H9 (cell line): ENCODE data around the gene FKBP8. TPM values are rescaled to one million over a fixed set of nuclear protein-coding genes. Genes with fewer than 3 reads are reported as not detected.

Source experiments
- DNase-seq: peaks from one replicate; pipeline ENCODE4 v3.0.0-alpha.2; 2017
- H2AFZ ChIP-seq: one replicate; pipeline ENCODE4 v1.6.1; 2013; ENCODE audit warnings: mild to moderate bottlenecking, low read length, control low read depth, moderate library complexity
- H2AK5ac ChIP-seq: 2 replicates; pipeline ENCODE4 v1.6.1; 2013; ENCODE audit warnings: low read length, control low read depth, mixed read lengths; ENCODE audit not compliant: insufficient read length
- H2BK120ac ChIP-seq: one replicate; pipeline ENCODE4 v1.6.1; 2013; ENCODE audit warnings: low read depth, mild to moderate bottlenecking, low read length, control low read depth, inconsistent platforms; ENCODE audit not compliant: poor library complexity, severe bottlenecking
- H2BK12ac ChIP-seq: 2 replicates; pipeline ENCODE4 v1.6.1; 2013; ENCODE audit warnings: low read length, control low read depth, mixed read lengths, low read depth; ENCODE audit not compliant: insufficient read length
- H2BK15ac ChIP-seq: 2 replicates; pipeline ENCODE4 v1.6.1; 2013; ENCODE audit warnings: low read depth, low read length, control low read depth
- H2BK20ac ChIP-seq: one replicate; pipeline ENCODE4 v1.6.1; 2013; ENCODE audit warnings: low read depth, mild to moderate bottlenecking, low read length, control low read depth, inconsistent platforms; ENCODE audit not compliant: poor library complexity, severe bottlenecking
- H2BK5ac ChIP-seq: 2 replicates; pipeline ENCODE4 v1.6.1; 2013; ENCODE audit warnings: low read length, control low read depth, mixed read lengths; ENCODE audit not compliant: insufficient read length
- H3K14ac ChIP-seq: 2 replicates; pipeline ENCODE4 v1.6.1; 2013; ENCODE audit warnings: low read length, control low read depth; ENCODE audit not compliant: insufficient read depth
- H3K18ac ChIP-seq: 2 replicates; pipeline ENCODE4 v1.6.1; 2013; ENCODE audit warnings: low read depth, mild to moderate bottlenecking, mixed read lengths, low read length, control low read depth; ENCODE audit not compliant: insufficient read length
- H3K23ac ChIP-seq: 2 replicates; pipeline ENCODE4 v1.6.1; 2013; ENCODE audit warnings: low read length, control low read depth, mixed read lengths, low read depth; ENCODE audit not compliant: insufficient read length
- H3K23me2 ChIP-seq: 2 replicates; pipeline ENCODE4 v1.6.1; 2013; ENCODE audit warnings: low read depth, mild to moderate bottlenecking, mixed read lengths, low read length, control low read depth; ENCODE audit not compliant: insufficient read length, poor library complexity, severe bottlenecking
- H3K27ac ChIP-seq: 2 replicates; pipeline ENCODE4 v1.5.1; 2013; ENCODE audit warnings: low read length, control low read depth, mixed read lengths, low read depth; ENCODE audit not compliant: insufficient read length
- H3K27me3 ChIP-seq: 2 replicates; pipeline ENCODE4 v1.6.1; 2013; ENCODE audit warnings: low read length, control low read depth, inconsistent platforms; ENCODE audit not compliant: insufficient read depth
- H3K4ac ChIP-seq: 2 replicates; pipeline ENCODE4 v1.6.1; 2013; ENCODE audit warnings: low read depth, mild to moderate bottlenecking, control low read depth, inconsistent platforms, low read length, moderate library complexity
- H3K4me1 ChIP-seq: 2 replicates; pipeline ENCODE4 v1.6.1; 2013; ENCODE audit warnings: low read length, control low read depth, inconsistent platforms; ENCODE audit not compliant: insufficient read depth
- H3K4me2 ChIP-seq: 2 replicates; pipeline ENCODE4 v1.6.1; 2013; ENCODE audit warnings: low read length, control low read depth, mixed read lengths; ENCODE audit not compliant: insufficient read length, insufficient read depth
- H3K56ac ChIP-seq: 2 replicates; pipeline ENCODE4 v1.6.1; 2013; ENCODE audit warnings: low read depth, mild to moderate bottlenecking, mixed read lengths, low read length, control low read depth; ENCODE audit not compliant: insufficient read length
- H3K79me1 ChIP-seq: 2 replicates; pipeline ENCODE4 v1.6.1; 2013; ENCODE audit warnings: low read depth, mild to moderate bottlenecking, moderate library complexity, low read length, control low read depth, inconsistent platforms; ENCODE audit not compliant: insufficient read depth, poor library complexity, severe bottlenecking
- H3K79me2 ChIP-seq: 2 replicates; pipeline ENCODE4 v1.6.1; 2013; ENCODE audit warnings: low read length, control low read depth, inconsistent platforms; ENCODE audit not compliant: insufficient read depth
- H3K9ac ChIP-seq: 2 replicates; pipeline ENCODE4 v1.6.1; 2013; ENCODE audit warnings: low read length, control low read depth, mixed read lengths; ENCODE audit not compliant: insufficient read length; ENCODE audit errors: extremely low read depth
- H3K9me3 ChIP-seq: one replicate; pipeline ENCODE4 v1.6.1; 2013; ENCODE audit warnings: low read depth, low read length, inconsistent platforms; ENCODE audit not compliant: control insufficient read depth
- H3T11ph ChIP-seq: one replicate; pipeline ENCODE4 v1.6.1; 2013; ENCODE audit warnings: mild to moderate bottlenecking, low read length, control low read depth, inconsistent platforms
- H4K20me1 ChIP-seq: one replicate; pipeline ENCODE4 v1.6.1; 2013; ENCODE audit not compliant: control insufficient read depth, insufficient read length, insufficient read depth
- H4K5ac ChIP-seq: 2 replicates; pipeline ENCODE4 v1.6.1; 2013; ENCODE audit warnings: low read depth, mild to moderate bottlenecking, mixed read lengths, low read length, control low read depth; ENCODE audit not compliant: insufficient read length
- H4K8ac ChIP-seq: replicated peaks from 2 replicates; pipeline ENCODE4 v1.6.1; 2013; ENCODE audit warnings: low read length, control low read depth, mixed read lengths, low read depth; ENCODE audit not compliant: insufficient read length
- H4K91ac ChIP-seq: 2 replicates; pipeline ENCODE4 v1.6.1; 2013; ENCODE audit warnings: low read depth, mild to moderate bottlenecking, moderate library complexity, mixed read lengths, low read length, control low read depth; ENCODE audit not compliant: insufficient read length
- H3K27ac Mint-ChIP-seq, 3 experiments: 2 replicates in 2 of 3; 3 replicates in 1 of 3; pipeline ENCODE4 v1.8.0; 2020 to 2021; ENCODE audit warnings: mixed read lengths in 3 of 3, mild to moderate bottlenecking in 1 of 3, moderate library complexity in 1 of 3
- H3K27me3 Mint-ChIP-seq: 2 replicates; pipeline ENCODE4 v1.8.0; 2021; ENCODE audit warnings: low read depth, mild to moderate bottlenecking, moderate library complexity, mixed read lengths
- H3K36me3 Mint-ChIP-seq, 3 experiments: 2 replicates in 2 of 3; 3 replicates in 1 of 3; pipeline ENCODE4 v1.8.0; 2020 to 2021; ENCODE audit warnings: low read depth in 3 of 3, mixed read lengths in 3 of 3; ENCODE audit not compliant: insufficient read depth in 1 of 3
- H3K4me1 Mint-ChIP-seq, 2 experiments: 2 replicates each; pipeline ENCODE4 v1.8.0; 2020; ENCODE audit warnings: mixed read lengths in 2 of 2
- H3K4me3 Mint-ChIP-seq, 2 experiments: 2 replicates in 1 of 2; 3 replicates in 1 of 2; pipeline ENCODE4 v1.8.0; 2020 to 2021; ENCODE audit warnings: mild to moderate bottlenecking in 2 of 2, mixed read lengths in 2 of 2, moderate library complexity in 1 of 2
- H3K9me3 Mint-ChIP-seq, 2 experiments: 2 replicates in 1 of 2; 3 replicates in 1 of 2; pipeline ENCODE4 v1.8.0; 2020; ENCODE audit warnings: mild to moderate bottlenecking in 2 of 2, mixed read lengths in 2 of 2, moderate library complexity in 1 of 2
- WGBS: extraction: QIAGEN DNeasy Blood & Tissue Kit; methylation state at CpG from one replicate; pipeline ENCODE4 v1.1.7; 2013; ENCODE audit warnings: missing lambda C conversion rate, low lambda C conversion rate, mixed read lengths; ENCODE audit not compliant: insufficient read length; ENCODE audit errors: extremely low coverage; 5-methylcytosine and 5-hydroxymethylcytosine counted together
- total RNA-seq: library from RNA; stranded (reverse); gene quantifications from 2 replicates; pipeline ENCODE4 v1.2.1, GENCODE V29; 2021
- TF ChIP-seq, protein P1 (sequence below): fragments of 200-600 bp; sonication (generic); conservative IDR thresholded peaks from 3 replicates; pipeline ENCODE4 v1.8.0; 2021; ENCODE audit warnings: antibody characterized with exemption, mild to moderate bottlenecking

Gene FKBP8
- total RNA-seq, 1 experiment from 2014 or later, result 308 TPM

DNA sequence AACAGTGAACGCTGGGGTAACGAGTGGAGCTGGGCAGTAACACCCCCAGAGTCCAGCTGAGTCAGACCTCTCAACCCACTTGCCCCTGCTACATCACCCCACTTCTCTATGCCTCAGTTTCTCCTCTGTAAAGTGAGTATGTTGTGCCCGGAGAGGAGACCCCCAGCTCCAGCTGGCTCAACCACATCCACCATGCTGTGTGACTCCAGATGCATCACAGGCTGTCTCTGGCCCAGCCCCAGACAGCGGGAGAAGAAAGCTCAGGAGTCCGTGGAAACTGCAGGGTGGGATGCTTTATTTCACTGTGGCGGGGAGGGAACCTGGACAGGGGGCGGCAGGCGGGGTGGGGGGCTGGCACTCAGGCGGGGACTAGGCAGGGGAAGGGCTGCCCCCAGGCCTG is 11.9 kb downstream of the FKBP8 start:
- Histone ChIP-seq H3K14ac (no peak overlapping the region), H2BK12ac (no peak overlapping the region), H3T11ph (no peak overlapping the region), H3K4ac (no peak overlapping the region), H3K27ac (no peak overlapping the region), H3K79me1 (no peaks in the 10 kb centered on the region), H3K23me2 (no peaks in the 10 kb centered on the region), H4K20me1 (no peaks in the 10 kb centered on the region), H3K18ac (no peak overlapping the region), H2AFZ (no peak overlapping the region), H4K5ac (no peak overlapping the region), H2AK5ac (no peak overlapping the region), H3K4me1 (no peaks in the 10 kb centered on the region), H3K9ac (no peak overlapping the region), H3K23ac (no peak overlapping the region), H3K27me3 (no peaks in the 10 kb centered on the region), H4K8ac (no peak overlapping the region), H2BK15ac (no peak overlapping the region), H3K4me2 (no peak overlapping the region), H2BK5ac (no peak overlapping the region), H4K91ac (no peak overlapping the region), H2BK120ac (no peak overlapping the region), H3K79me2 (no peaks in the 10 kb centered on the region), H2BK20ac (no peak overlapping the region), H3K56ac (no peak overlapping the region), H3K9me3 (no peaks in the 10 kb centered on the region)
- no CpG with 5 or more reads among the region's 9 CpGs for WGBS
- Mint-ChIP-seq H3K4me3 (no peak overlapping the region), H3K4me1 (no peaks in the 10 kb centered on the region), H3K36me3 (peaks cover 18 to 40% (median 38%) of the 10 kb centered on the region in 3 experiments), H3K27me3 (no peaks in the 10 kb centered on the region), H3K27ac (no peak overlapping the region), H3K9me3 (no peaks in the 10 kb centered on the region)
- TF ChIP-seq, protein P1, sequence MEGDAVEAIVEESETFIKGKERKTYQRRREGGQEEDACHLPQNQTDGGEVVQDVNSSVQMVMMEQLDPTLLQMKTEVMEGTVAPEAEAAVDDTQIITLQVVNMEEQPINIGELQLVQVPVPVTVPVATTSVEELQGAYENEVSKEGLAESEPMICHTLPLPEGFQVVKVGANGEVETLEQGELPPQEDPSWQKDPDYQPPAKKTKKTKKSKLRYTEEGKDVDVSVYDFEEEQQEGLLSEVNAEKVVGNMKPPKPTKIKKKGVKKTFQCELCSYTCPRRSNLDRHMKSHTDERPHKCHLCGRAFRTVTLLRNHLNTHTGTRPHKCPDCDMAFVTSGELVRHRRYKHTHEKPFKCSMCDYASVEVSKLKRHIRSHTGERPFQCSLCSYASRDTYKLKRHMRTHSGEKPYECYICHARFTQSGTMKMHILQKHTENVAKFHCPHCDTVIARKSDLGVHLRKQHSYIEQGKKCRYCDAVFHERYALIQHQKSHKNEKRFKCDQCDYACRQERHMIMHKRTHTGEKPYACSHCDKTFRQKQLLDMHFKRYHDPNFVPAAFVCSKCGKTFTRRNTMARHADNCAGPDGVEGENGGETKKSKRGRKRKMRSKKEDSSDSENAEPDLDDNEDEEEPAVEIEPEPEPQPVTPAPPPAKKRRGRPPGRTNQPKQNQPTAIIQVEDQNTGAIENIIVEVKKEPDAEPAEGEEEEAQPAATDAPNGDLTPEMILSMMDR, result no peak
- DNase-seq, result no peak
